ENCODE results near the gene ADGRG6.

- TF ChIP-seq BHLHE40 (IDR thresholded peaks at IDR 0.05; ENCODE audit: borderline replicate concordance), result no peak
- no peak for TF ChIP-seq FOXA1 (IDR thresholded peaks at IDR 0.05)
- no peak for TF ChIP-seq TARDBP (IDR thresholded peaks at IDR 0.05)
- TF ChIP-seq LEF1 (IDR thresholded peaks at IDR 0.05; ENCODE audit: borderline replicate concordance), result no peak
- no peak for TF ChIP-seq ZNF384 (IDR thresholded peaks at IDR 0.05)
- no peak for TF ChIP-seq ELF4 (IDR thresholded peaks at IDR 0.05)
Measured at GRCh38 chr6:142354650-142355049, 52.8 kb downstream of the ADGRG6 start.

Measured in HEK293T (cell line).